Lower lobe of right lung (tissue), 2 donors: ENCODE measurements around the gene HOXB6. TPM values are rescaled to one million over a fixed set of nuclear protein-coding genes. Genes with fewer than 3 reads are reported as not detected.

Experiments used
- ATAC-seq, 2 donors: fragments of 200-7000 bp; cut with Tn5 transposase; one replicate each; pipeline ENCODE4 v1.9.1; 2020 to 2022; ENCODE audit warnings: mild to moderate bottlenecking in 2 of 2, moderate library complexity in 2 of 2
- DNase-seq: peaks from one replicate; pipeline ENCODE4 v3.0.0-alpha.2; 2020
- H3K27ac ChIP-seq: fragments of 200-600 bp; one replicate; pipeline ENCODE4 v1.8.0; 2022
- H3K27me3 ChIP-seq: fragments of 200-600 bp; one replicate; pipeline ENCODE4 v1.8.0; 2022; ENCODE audit warnings: low read depth
- H3K36me3 ChIP-seq: fragments of 200-600 bp; one replicate; pipeline ENCODE4 v1.8.0; 2022; ENCODE audit warnings: mild to moderate bottlenecking
- H3K4me1 ChIP-seq: fragments of 200-600 bp; one replicate; pipeline ENCODE4 v1.8.0; 2022
- H3K4me3 ChIP-seq: fragments of 200-600 bp; one replicate; pipeline ENCODE4 v1.8.0; 2022; ENCODE audit warnings: mild to moderate bottlenecking
- H3K9me3 ChIP-seq: fragments of 200-600 bp; one replicate; pipeline ENCODE4 v1.8.0; 2022
- intact Hi-C: fragments of 100-400 bp; cut with DNase I; formaldehyde crosslinking; loops from one replicate; pipeline ENCODE4 v1.11.0; 2022
- long read RNA-seq: library from polyadenylated mRNA; unstranded; transcript quantifications from one replicate; pipeline ENCODE4 v2.0.0, GENCODE V29; 2021
- total RNA-seq: library from RNA; stranded (reverse); fragmentation: NEBNext Ultra II Directional; extraction: Animal tissue kit (Norgen Biotek cat#: 25700); gene quantifications from one replicate; pipeline ENCODE4 v1.2.1, GENCODE V29; 2021
- TF ChIP-seq, protein P1 (sequence below): fragments of 200-600 bp; IDR thresholded peaks from one replicate; pipeline ENCODE4 v1.8.0; 2022; ENCODE audit warnings: antibody characterized with exemption, mild to moderate bottlenecking
- donor health status: DM: no; HTN: yes; CAD: no; lungs with severe emphysema.

The HOXB6 gene
- 4.4 TPM for total RNA-seq
- long read RNA-seq, partial matches to known transcripts = 6 of 6 reads
- long read RNA-seq, other reads (novel, unspliced or antisense) = 0 of 6 reads

DNA sequence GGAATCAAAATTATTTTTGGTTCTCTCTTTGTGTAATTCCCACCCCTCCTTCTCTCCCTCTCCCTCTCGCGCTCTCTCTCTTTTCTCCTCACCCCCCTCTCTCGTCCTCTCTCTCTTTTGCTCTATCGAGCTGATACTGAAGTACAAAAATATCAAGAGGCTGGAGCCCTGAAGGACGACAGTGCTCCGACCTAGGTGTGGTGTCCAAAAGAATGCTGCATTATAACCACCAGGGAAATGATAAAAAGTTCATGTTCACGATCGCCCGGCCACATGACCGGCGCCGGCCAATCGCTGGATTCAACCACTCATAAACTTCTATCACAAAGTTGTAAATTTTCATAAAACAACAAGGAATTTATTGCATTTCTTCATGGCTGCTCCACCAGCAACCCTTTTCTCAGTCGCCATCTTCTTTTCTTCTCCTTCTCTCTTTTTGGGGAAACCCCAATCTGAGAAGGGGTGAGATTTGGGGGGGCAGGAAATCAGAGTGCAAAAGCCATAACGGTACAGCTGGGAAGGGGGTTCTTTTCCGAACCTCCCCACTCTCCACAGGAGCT is at the start of gene HOXB6:
Gene HOXB6, minus strand, starts transcription at position 217 of the 560 bp plus-strand sequence. CDS start 6,836 bp downstream, outside the sequence.
- Histone ChIP-seq H3K9me3 (no peaks in the 10 kb centered on the region), H3K36me3 (no peaks in the 10 kb centered on the region), H3K27ac (no peak within 1 kb of the TSS), H3K4me1 (peaks cover 10% of the 10 kb centered on the region), H3K4me3 (peak within 1 kb of the TSS; percentile 31), H3K27me3 (peaks cover 98% of the 10 kb centered on the region)
- intact Hi-C loops = no loop called here
- DNase-seq (no peak), ATAC-seq (no peak)
- TF ChIP-seq, protein P1, sequence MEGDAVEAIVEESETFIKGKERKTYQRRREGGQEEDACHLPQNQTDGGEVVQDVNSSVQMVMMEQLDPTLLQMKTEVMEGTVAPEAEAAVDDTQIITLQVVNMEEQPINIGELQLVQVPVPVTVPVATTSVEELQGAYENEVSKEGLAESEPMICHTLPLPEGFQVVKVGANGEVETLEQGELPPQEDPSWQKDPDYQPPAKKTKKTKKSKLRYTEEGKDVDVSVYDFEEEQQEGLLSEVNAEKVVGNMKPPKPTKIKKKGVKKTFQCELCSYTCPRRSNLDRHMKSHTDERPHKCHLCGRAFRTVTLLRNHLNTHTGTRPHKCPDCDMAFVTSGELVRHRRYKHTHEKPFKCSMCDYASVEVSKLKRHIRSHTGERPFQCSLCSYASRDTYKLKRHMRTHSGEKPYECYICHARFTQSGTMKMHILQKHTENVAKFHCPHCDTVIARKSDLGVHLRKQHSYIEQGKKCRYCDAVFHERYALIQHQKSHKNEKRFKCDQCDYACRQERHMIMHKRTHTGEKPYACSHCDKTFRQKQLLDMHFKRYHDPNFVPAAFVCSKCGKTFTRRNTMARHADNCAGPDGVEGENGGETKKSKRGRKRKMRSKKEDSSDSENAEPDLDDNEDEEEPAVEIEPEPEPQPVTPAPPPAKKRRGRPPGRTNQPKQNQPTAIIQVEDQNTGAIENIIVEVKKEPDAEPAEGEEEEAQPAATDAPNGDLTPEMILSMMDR = no peak

DNA sequence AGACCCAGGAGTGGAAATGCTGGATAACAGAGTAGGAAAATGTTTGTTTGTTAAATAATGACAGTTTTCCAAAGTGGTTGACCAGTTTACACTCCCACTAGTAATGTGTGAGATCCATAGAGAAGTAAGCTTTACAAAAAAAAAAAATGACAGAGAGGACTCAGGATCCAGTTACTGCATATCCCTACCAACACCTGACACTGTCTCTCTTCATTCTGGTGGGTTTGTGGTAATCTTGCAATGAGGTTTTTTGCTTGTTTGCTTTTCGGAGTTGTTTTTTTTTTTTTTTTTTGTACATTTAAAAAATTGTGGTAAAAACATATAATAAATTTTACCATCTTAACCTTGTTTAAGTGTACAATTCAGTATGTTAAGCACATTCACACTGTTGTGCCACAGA is 45.0 kb upstream of the HOXB6 start:
- Histone ChIP-seq H3K4me1 (peaks cover 13% of the 10 kb centered on the region), H3K9me3 (no peaks in the 10 kb centered on the region), H3K27ac (no peak overlapping the region), H3K36me3 (no peaks in the 10 kb centered on the region), H3K27me3 (peaks cover 65% of the 10 kb centered on the region), H3K4me3 (no peak overlapping the region)
- intact Hi-C loops = no loop called here
- TF ChIP-seq, protein P1 = no peak
- ATAC-seq = no peak
- DNase-seq = no peak

DNA sequence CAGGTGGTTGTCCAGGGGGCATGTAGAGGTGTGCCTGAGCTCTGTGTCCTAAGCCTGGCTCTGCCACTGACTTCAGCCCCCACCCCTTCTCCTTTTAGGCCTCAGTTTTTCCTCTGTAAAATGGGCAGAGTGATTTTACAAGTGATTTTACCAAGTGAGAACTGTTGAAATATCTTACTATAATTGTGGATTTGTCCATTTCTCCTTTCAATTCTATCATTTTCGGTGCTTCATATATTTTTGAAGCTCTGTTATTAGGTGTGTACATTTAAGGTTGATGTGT is 43.1 kb upstream of the HOXB6 start:
- Histone ChIP-seq H3K4me3 (no peak overlapping the region), H3K36me3 (no peaks in the 10 kb centered on the region), H3K27ac (no peak overlapping the region), H3K4me1 (peaks cover 13% of the 10 kb centered on the region), H3K9me3 (no peaks in the 10 kb centered on the region), H3K27me3 (peaks cover 76% of the 10 kb centered on the region)
- TF ChIP-seq, protein P1 = no peak
- ATAC-seq = no peak
- intact Hi-C loops = no loop called here
- DNase-seq = no peak

DNA sequence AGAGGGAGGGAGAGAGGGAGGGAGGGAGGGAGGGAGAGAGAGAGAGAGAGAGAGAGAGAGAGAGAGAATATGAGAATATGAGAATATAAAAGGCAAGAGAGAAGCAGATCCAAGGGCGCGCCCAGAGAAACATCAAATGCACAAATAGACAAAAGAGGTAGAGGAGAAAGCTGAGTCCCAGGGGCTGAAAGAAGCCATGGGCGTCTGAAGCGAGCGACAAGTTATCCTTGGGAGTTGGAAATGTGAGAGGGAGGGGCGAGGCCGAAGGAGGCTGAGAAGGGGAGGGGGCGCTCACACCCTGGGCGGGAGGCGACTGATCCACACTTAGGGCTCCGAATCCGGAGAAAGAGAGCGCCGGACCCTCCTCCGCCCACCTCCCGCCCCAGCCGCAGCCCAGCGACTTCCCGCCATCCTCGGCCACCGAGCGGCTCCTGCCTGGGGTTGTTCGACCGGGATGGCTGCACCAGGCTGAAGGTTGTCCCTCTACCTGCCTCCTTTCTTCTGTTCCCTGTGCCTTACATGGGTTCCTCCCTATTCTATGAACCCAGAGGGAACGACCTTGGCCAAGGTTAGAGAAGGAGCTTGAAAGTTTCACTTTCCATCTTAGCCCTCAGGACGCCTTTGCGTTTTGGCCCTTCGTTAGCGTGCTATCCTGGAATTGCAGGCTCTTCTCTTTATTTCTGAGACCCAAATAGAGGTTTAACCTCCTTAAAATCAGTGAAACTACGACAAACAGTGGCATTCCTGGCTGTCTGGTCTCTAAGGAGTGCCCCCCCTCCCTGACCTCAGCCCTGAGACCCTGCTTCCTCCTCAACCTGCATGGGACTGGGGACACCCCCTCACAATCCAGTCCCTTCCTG is 42.5 kb upstream of the HOXB6 start:
- Histone ChIP-seq H3K4me1 (peaks cover 13% of the 10 kb centered on the region), H3K4me3 (peak overlapping the region; percentile 53), H3K9me3 (no peaks in the 10 kb centered on the region), H3K27me3 (peaks cover 82% of the 10 kb centered on the region), H3K27ac (no peak overlapping the region), H3K36me3 (no peaks in the 10 kb centered on the region)
- no peak for DNase-seq
- TF ChIP-seq, protein P1 = no peak
- peak in 1 of 2 donors; percentile 32 for ATAC-seq
- intact Hi-C loops = no loop called here

DNA sequence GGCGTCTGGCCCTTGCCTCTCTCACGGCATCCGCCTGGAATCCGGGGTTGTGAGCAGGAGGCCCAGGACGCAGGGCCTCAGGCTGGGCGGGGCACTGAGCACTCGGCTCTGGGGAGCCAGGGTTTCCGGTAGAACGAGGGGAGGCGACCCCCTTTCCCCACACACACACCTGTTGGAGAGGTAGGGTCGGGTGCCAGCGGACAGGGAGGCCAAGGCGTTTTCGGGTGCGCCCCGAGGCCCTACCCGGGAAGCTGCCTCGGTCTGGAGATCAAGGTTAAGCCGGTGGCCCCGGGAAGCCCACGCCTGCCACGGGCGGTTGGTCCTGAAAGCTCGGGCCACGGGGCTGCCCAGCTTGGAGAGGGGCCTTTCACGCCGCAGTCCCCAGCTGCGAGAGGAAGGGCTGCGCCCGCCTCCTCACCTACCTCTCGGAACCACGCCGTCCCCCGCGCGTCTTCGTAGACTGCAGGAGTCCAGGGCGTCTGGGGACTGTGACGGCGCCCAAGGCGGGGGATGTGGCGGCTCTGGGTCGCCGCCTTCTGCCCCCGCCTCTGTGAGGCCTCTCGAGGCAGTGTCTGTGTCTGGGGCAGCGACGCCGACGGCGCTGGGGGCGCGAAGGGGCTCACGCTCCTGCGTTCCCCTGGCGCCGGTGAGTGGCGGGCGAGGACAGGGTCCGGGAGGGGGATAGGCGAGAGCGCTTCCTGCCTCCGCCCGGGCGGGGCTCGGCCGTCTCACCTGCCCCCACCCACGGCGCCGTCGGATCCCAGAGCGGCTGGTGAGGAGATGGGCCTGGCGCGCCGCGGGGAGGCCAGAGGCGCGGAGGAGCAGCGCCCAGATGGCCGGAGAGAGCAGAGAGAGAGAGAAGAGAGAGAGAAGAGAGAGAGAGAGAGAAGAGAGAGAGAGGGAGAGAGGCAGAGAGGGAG is 41.7 kb upstream of the HOXB6 start:
- H3K36me3 ChIP-seq = no peaks in the 10 kb centered on the region
- intact Hi-C loops = no loop called here
- no peak for DNase-seq
- H3K27me3 ChIP-seq = peaks cover 91% of the 10 kb centered on the region
- ATAC-seq = peak; percentile 44 to 54
- peak overlapping the region; percentile 53 for H3K4me3 ChIP-seq
- no peaks in the 10 kb centered on the region for H3K9me3 ChIP-seq
- H3K4me1 ChIP-seq = peaks cover 13% of the 10 kb centered on the region
- TF ChIP-seq, protein P1 = no peak
- no peak overlapping the region for H3K27ac ChIP-seq
